Sigmoid colon (tissue), 7 donors: ENCODE data around the gene GLG1. TPM values are rescaled to one million over a fixed set of nuclear protein-coding genes. Genes with fewer than 3 reads are reported as not detected.
A peak's percentile ranks its signal among the peaks of the same experiment; 100 is the strongest.

Experiments used
- DNase-seq: peaks from one replicate; pipeline ENCODE4 v3.0.0-alpha.2; 2019
- H3K27ac ChIP-seq, 4 donors: fragments of 200-600 bp; sonication (generic); one replicate each; pipeline ENCODE4 v1.5.1; 2016 to 2019; ENCODE audit warnings: mild to moderate bottlenecking in 1 of 4
- H3K27me3 ChIP-seq, 3 donors: fragments of 200-600 bp; sonication (generic); one replicate each; pipeline ENCODE4 v1.5.1; 2019; ENCODE audit warnings: mild to moderate bottlenecking in 1 of 3
- H3K36me3 ChIP-seq, 4 donors: fragments of 200-600 bp; sonication (generic); one replicate each; pipeline ENCODE4 v1.5.1; 2016 to 2019
- H3K4me1 ChIP-seq, 4 donors: fragments of 200-600 bp; sonication (generic); one replicate each; pipeline ENCODE4 v1.5.1; 2017 to 2019
- H3K4me3 ChIP-seq, 4 donors: fragments of 200-600 bp; sonication (generic); one replicate each; pipeline ENCODE4 v1.5.1; 2017 to 2019; ENCODE audit warnings: mild to moderate bottlenecking in 2 of 4, moderate library complexity in 1 of 4
- H3K9me3 ChIP-seq, 4 donors: fragments of 200-600 bp in 3 of 4; sonication (generic) in 3 of 4; one replicate each; pipeline versions ENCODE4 v1.5.1 to v1.6.1; 2013 to 2019
- CTCF ChIP-seq, 4 experiments: fragments of 450-650 bp in 3 of 4; fragments of 200-600 bp in 1 of 4; IDR thresholded peaks; one replicate each; pipeline ENCODE4 v1.5.1; 2016 to 2019; ENCODE audit warnings: antibody characterized with exemption in 4 of 4, mild to moderate bottlenecking in 3 of 4, moderate library complexity in 2 of 4
- EP300 ChIP-seq, 4 donors: sonication (generic); formaldehyde crosslinking; IDR thresholded peaks; one replicate each; pipeline ENCODE4 v1.6.1; 2017; ENCODE audit warnings: antibody characterized with exemption in 4 of 4
- POLR2A ChIP-seq, 2 donors: fragments of 450-650 bp; IDR thresholded peaks; one replicate each; pipeline ENCODE4 v1.6.1; 2016; ENCODE audit warnings: antibody characterized with exemption in 2 of 2, mild to moderate bottlenecking in 2 of 2, moderate library complexity in 2 of 2
- POLR2AphosphoS5 ChIP-seq, 4 donors: sonication (generic); formaldehyde crosslinking; IDR thresholded peaks; one replicate each; pipeline ENCODE4 v1.6.1; 2017; ENCODE audit warnings: antibody characterized with exemption in 4 of 4
- WGBS, 2 donors: extraction: QIAGEN DNeasy Blood & Tissue Kit; methylation state at CpG; one replicate each; pipeline ENCODE4 v1.1.7; 2013; 5-methylcytosine and 5-hydroxymethylcytosine counted together
- intact Hi-C: fragments of 100-400 bp; cut with DNase I; formaldehyde crosslinking; loops from one replicate; pipeline ENCODE4 v1.15.1; 2023
- polyA plus RNA-seq, 3 donors: library from polyadenylated mRNA; stranded (reverse); fragments of 200-250 nt; gene quantifications; one replicate each; pipeline ENCODE4 v1.2.3, GENCODE V29; 2013
- total RNA-seq, 4 donors: library from RNA; depleted of rRNA; stranded (reverse); fragments of >200 nt; gene quantifications; one replicate each; pipeline ENCODE4 v1.1.0, GENCODE V29; 2016
- donor health status: healthy with polysubstance abuse.
- donor health status: Bipolar disorder and iron deficiency.
- donor health status: healthy.

GLG1 gene
- total and polyA plus RNA-seq, 7 donors, result 4.2 to 138 (median 78.7) TPM

DNA sequence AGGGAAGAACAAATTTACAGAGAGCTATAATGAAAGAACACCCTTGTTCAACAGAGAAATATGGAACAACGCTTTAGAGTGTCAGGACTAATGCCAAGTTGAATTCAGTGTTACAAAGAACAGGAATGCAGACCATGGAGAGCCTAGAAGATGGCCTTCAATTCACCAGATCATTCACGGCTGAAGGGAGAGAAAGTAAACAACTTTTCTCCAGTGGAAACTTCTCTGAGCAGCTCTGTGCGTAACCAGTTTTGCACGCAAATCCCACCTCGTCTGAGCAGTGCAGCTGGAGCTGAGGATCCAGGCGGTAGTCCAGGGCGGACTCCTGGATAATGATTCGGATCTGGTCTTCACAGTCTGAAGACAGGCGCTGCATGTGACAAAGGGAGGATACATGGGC, 145.1 kb downstream of the GLG1 start:
- intact Hi-C loops, result loop anchor here (5.0 kb wide), 1 partner anchor 145 kb away; the partner anchor contains the start of gene GLG1
- DNase-seq, result no peak
- 90 to 95% methylated on average over 9 of the region's 9 CpGs for WGBS, 2 donors
- H3K27ac ChIP-seq, result peak overlapping the region in 3 of 4 donors; percentile 37 to 67 (median 62)
- TF ChIP-seq POLR2AphosphoS5 (IDR thresholded peaks at IDR 0.05) (peak in 1 of 4 donors; percentile 39), POLR2A (IDR thresholded peaks at IDR 0.05) (no peak)
- H3K27me3 ChIP-seq, result no peaks in the 10 kb centered on the region
- peaks cover 0 to 15% (median 6%) of the 10 kb centered on the region in 4 donors for H3K4me1 ChIP-seq
- no peaks in the 10 kb centered on the region for H3K9me3 ChIP-seq
- peaks cover 17 to 81% (median 34%) of the 10 kb centered on the region in 4 donors for H3K36me3 ChIP-seq
- H3K4me3 ChIP-seq, result no peak overlapping the region

- 96% methylated on average over 7 of the region's 7 CpGs for whole genome bisulfite sequencing, 2 donors
- H3K27ac ChIP-seq, result no peak overlapping the region
- DNase-seq, result no peak
- TF ChIP-seq EP300 (IDR thresholded peaks at IDR 0.05) (no peak), CTCF (IDR thresholded peaks at IDR 0.05) (no peak), POLR2A (IDR thresholded peaks at IDR 0.05) (no peak), POLR2AphosphoS5 (IDR thresholded peaks at IDR 0.05) (no peak)
- H3K4me1 ChIP-seq, result peaks cover 0 to 15% (median 6%) of the 10 kb centered on the region in 4 donors
- no peaks in the 10 kb centered on the region for H3K9me3 ChIP-seq
- no peaks in the 10 kb centered on the region for H3K27me3 ChIP-seq
- intact Hi-C loops, result loop anchor here (5.0 kb wide), 1 partner anchor 147 kb away; the partner anchor contains the start of gene GLG1
- H3K36me3 ChIP-seq, result peaks cover 11 to 81% (median 37%) of the 10 kb centered on the region in 4 donors
- no peak overlapping the region for H3K4me3 ChIP-seq
These were observed 146.4 kb downstream of the GLG1 start for GRCh38 chr16:74460542-74460941.

GRCh38 chr16:74456290-74456625, 150.7 kb downstream of the GLG1 start:
- no peaks in the 10 kb centered on the region for H3K27me3 ChIP-seq
- no peak for DNase-seq
- intact Hi-C loops, result no loop called here
- H3K27ac ChIP-seq, result no peak overlapping the region
- H3K9me3 ChIP-seq, result no peaks in the 10 kb centered on the region
- peaks cover 0 to 83% (median 44%) of the 10 kb centered on the region in 4 donors for H3K36me3 ChIP-seq
- no peak overlapping the region for H3K4me3 ChIP-seq
- H3K4me1 ChIP-seq, result no peaks in the 10 kb centered on the region
- 95 to 97% methylated on average over 16 of the region's 16 CpGs for WGBS, 2 donors
- TF ChIP-seq POLR2AphosphoS5 (IDR thresholded peaks at IDR 0.05) (no peak), POLR2A (IDR thresholded peaks at IDR 0.05) (no peak), CTCF (IDR thresholded peaks at IDR 0.05) (no peak), EP300 (IDR thresholded peaks at IDR 0.05) (no peak)

DNA sequence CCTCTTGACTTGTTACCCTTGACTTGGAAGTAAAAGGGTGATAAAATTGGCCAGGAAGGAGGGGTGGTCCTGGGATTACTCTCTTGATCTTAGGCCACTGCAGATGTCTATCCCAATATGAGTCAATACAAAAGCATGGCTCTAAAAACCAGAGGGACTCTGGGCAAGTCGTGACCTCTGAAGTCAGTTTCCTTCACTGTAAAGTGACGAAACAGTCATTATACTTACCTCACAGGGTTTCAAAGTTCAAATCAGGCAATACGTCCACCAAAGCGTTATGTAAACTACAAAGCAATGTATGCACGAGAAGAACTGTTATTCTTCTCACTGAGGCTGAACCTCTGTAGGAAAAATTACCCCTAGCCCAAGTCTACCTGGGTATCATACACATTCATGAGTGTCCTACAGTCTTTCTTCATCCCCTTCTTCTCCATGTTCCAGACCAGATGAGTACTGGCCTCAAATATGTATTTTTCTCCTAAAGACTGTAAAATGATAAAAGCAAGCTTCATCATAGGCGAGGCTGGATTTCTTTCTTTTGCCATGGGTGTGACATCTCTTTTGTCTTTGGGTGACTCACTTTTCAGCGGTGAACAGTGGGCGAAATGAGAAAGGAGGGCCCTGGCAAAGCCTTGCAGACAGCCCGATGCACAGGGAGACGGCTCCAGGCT, 151.2 kb downstream of the GLG1 start:
- no peak for DNase-seq
- WGBS, 2 donors, result 74 to 81% methylated on average over 10 of the region's 10 CpGs
- intact Hi-C loops, result no loop called here
- H3K9me3 ChIP-seq, result no peaks in the 10 kb centered on the region
- no peak overlapping the region for H3K4me3 ChIP-seq
- H3K27me3 ChIP-seq, result no peaks in the 10 kb centered on the region
- TF ChIP-seq CTCF (IDR thresholded peaks at IDR 0.05) (no peak), POLR2AphosphoS5 (IDR thresholded peaks at IDR 0.05) (no peak), POLR2A (IDR thresholded peaks at IDR 0.05) (no peak), EP300 (IDR thresholded peaks at IDR 0.05) (no peak)
- no peaks in the 10 kb centered on the region for H3K4me1 ChIP-seq
- no peak overlapping the region for H3K27ac ChIP-seq
- H3K36me3 ChIP-seq, result peaks cover 0 to 88% (median 49%) of the 10 kb centered on the region in 4 donors

- Histone ChIP-seq H3K27ac (no peak overlapping the region), H3K4me3 (no peak overlapping the region), H3K9me3 (no peaks in the 10 kb centered on the region), H3K36me3 (peaks cover 0 to 93% (median 49%) of the 10 kb centered on the region in 4 donors), H3K27me3 (no peaks in the 10 kb centered on the region), H3K4me1 (peaks cover 0 to 3% (median under 1%) of the 10 kb centered on the region in 4 donors)
- WGBS, 2 donors, result 82 to 93% methylated on average over 7 of the region's 7 CpGs
- TF ChIP-seq POLR2A (IDR thresholded peaks at IDR 0.05), result no peak
- TF ChIP-seq POLR2AphosphoS5 (IDR thresholded peaks at IDR 0.05), result no peak
- TF ChIP-seq EP300 (IDR thresholded peaks at IDR 0.05), result no peak
- TF ChIP-seq CTCF (IDR thresholded peaks at IDR 0.05), result no peak
- intact Hi-C loops, result no loop called here
- DNase-seq, result no peak
These were observed 151.7 kb downstream of the GLG1 start for GRCh38 chr16:74455213-74455612.
